Caco-2 (cell line): ENCODE data around the gene FRRS1L. TPM values are rescaled to one million over a fixed set of nuclear protein-coding genes. Genes with fewer than 3 reads are reported as not detected.

Experiments used
- BruUV-seq: library from RNA; stranded (reverse); fragments of 400-500 nt; replicated peaks from 2 replicates; lab custom pipeline; 2021; lab: Mats Ljungman, UMichigan
- CTCF ChIA-PET: fragments of 300-600 bp; sonication (Branson Sonifier 250); formaldehyde crosslinking; loops from one replicate; lab custom pipeline; 2022; ENCODE audit warnings: antibody characterized with exemption; lab: Charles Lee
- POLR2A ChIA-PET: fragments of 300-600 bp; sonication (Branson Sonifier 250); formaldehyde crosslinking; loops from one replicate; lab custom pipeline; 2022; ENCODE audit warnings: antibody characterized with exemption; lab: Charles Lee
- DNase-seq, 2 experiments: peaks; one replicate each; pipeline versions ENCODE4 v3.0.0 to v3.0.0-alpha.2; 2020 to 2022
- H3K27me3 ChIP-seq: replicated peaks from 2 replicates; pipeline ENCODE4 v1.6.0; 2011; ENCODE audit warnings: low read length; ENCODE audit not compliant: control insufficient read depth, insufficient read depth
- H3K36me3 ChIP-seq: 2 replicates; pipeline ENCODE4 v1.5.1; 2011; ENCODE audit warnings: low read length; ENCODE audit not compliant: control insufficient read depth, insufficient read depth
- H3K4me1 ChIP-seq: fragments of 250-450 bp; sonication (Bioruptor Pico); 2 replicates; pipeline ENCODE4 v1.5.1; 2020; ENCODE audit warnings: mild to moderate bottlenecking
- H3K4me3 ChIP-seq: 2 replicates; pipeline ENCODE4 v1.5.1; 2011; ENCODE audit warnings: low read depth, mild to moderate bottlenecking, control low read depth, low read length
- H3K9me3 ChIP-seq: fragments of 250-450 bp; sonication (Bioruptor Pico); 2 replicates; pipeline ENCODE4 v1.5.1; 2020; ENCODE audit warnings: mild to moderate bottlenecking, moderate library complexity
- H3K27ac Mint-ChIP-seq: one replicate; pipeline ENCODE4 v1.8.0; 2022; ENCODE audit warnings: mixed read lengths; ENCODE audit not compliant: unreplicated experiment
- H3K27me3 Mint-ChIP-seq: one replicate; pipeline ENCODE4 v1.8.0; 2022; ENCODE audit warnings: mixed read lengths; ENCODE audit not compliant: insufficient read depth, unreplicated experiment
- H3K36me3 Mint-ChIP-seq: one replicate; pipeline ENCODE4 v1.8.0; 2022; ENCODE audit warnings: mild to moderate bottlenecking, mixed read lengths; ENCODE audit not compliant: insufficient read depth, unreplicated experiment
- H3K4me1 Mint-ChIP-seq: one replicate; pipeline ENCODE4 v1.8.0; 2022; ENCODE audit warnings: low read depth, mixed read lengths; ENCODE audit not compliant: unreplicated experiment
- H3K4me3 Mint-ChIP-seq: one replicate; pipeline ENCODE4 v1.8.0; 2022; ENCODE audit warnings: mild to moderate bottlenecking, moderate library complexity, mixed read lengths; ENCODE audit not compliant: unreplicated experiment
- H3K9me3 Mint-ChIP-seq: one replicate; pipeline ENCODE4 v1.8.0; 2022; ENCODE audit warnings: mixed read lengths; ENCODE audit not compliant: unreplicated experiment
- CTCF ChIP-seq, 2 experiments: fragments of 200-600 bp in 1 of 2; IDR thresholded peaks; 1 replicate in 1 of 2; 2 replicates in 1 of 2; pipeline versions ENCODE4 v1.5.1 to v1.8.0; 2011 to 2022; ENCODE audit warnings: antibody characterized with exemption in 1 of 2, control low read depth in 1 of 2, inconsistent platforms in 1 of 2, low read depth in 1 of 2, low read length in 1 of 2, mild to moderate bottlenecking in 1 of 2, moderate library complexity in 1 of 2; ENCODE audit not compliant: insufficient read depth in 1 of 2, severe bottlenecking in 1 of 2, unreplicated experiment in 1 of 2
- intact Hi-C: fragments of 100-400 bp; cut with micrococcal nuclease; formaldehyde crosslinking; loops from one replicate; pipeline ENCODE4 v1.10.0; 2022; ENCODE audit not compliant: unreplicated experiment
- total RNA-seq: library from RNA; stranded (reverse); gene quantifications from 2 replicates; pipeline ENCODE4 v1.2.3, GENCODE V29; 2022

The FRRS1L gene
- total RNA-seq, 1 experiment from 2014 or later, result not detected

- no peaks in the 10 kb centered on the region for H3K9me3 Mint-ChIP-seq
- intact Hi-C loops, result no loop called here
- no peaks in the 10 kb centered on the region for H3K27me3 ChIP-seq
- ChIA-PET CTCF (no interaction called here), POLR2A (no interaction called here)
- TF ChIP-seq CTCF (IDR thresholded peaks at IDR 0.05; ENCODE audit: insufficient read depth in 1 of 2, low read depth in 1 of 2, low read length in 1 of 2, severe bottlenecking in 1 of 2, unreplicated experiment in 1 of 2), result no peak
- peaks cover 42% of the 10 kb centered on the region for H3K4me1 Mint-ChIP-seq
- no peaks in the 10 kb centered on the region for H3K9me3 ChIP-seq
- no TSS peak for BruUV-seq
- peaks cover 35% of the 10 kb centered on the region for H3K4me1 ChIP-seq
- no peaks in the 10 kb centered on the region; the same call in none of the 2 replicates for H3K36me3 ChIP-seq
- no peak for DNase-seq
- H3K27ac Mint-ChIP-seq, result peak overlapping the region; percentile 43
- no peak overlapping the region for H3K4me3 ChIP-seq
- H3K27me3 Mint-ChIP-seq, result no peaks in the 10 kb centered on the region
- no peak overlapping the region for H3K4me3 Mint-ChIP-seq
- H3K36me3 Mint-ChIP-seq, result peaks cover 76% of the 10 kb centered on the region
Measured at GRCh38 chr9:109092051-109092580, 74.9 kb downstream of the FRRS1L start.

GRCh38 chr9:109088221-109088620 lies 78.8 kb downstream of the FRRS1L start:
- no peaks in the 10 kb centered on the region for H3K9me3 ChIP-seq
- no peak overlapping the region for H3K4me3 ChIP-seq
- ChIA-PET CTCF (interaction anchor here (0.6 kb wide), 1 partner anchor 32 kb away, joined by 5 read pairs; no protein-coding TSS in a partner anchor), POLR2A (no interaction called here)
- no peak overlapping the region for H3K27ac Mint-ChIP-seq
- H3K27me3 ChIP-seq, result no peaks in the 10 kb centered on the region
- BruUV-seq, result no TSS peak
- TF ChIP-seq CTCF (IDR thresholded peaks at IDR 0.05; ENCODE audit: insufficient read depth in 1 of 2, low read depth in 1 of 2, low read length in 1 of 2, severe bottlenecking in 1 of 2, unreplicated experiment in 1 of 2), result no peak
- intact Hi-C loops, result no loop called here
- H3K27me3 Mint-ChIP-seq, result no peaks in the 10 kb centered on the region
- no peak overlapping the region for H3K4me3 Mint-ChIP-seq
- DNase-seq, result no peak
- no peaks in the 10 kb centered on the region; the same call in none of the 2 replicates for H3K36me3 ChIP-seq
- H3K36me3 Mint-ChIP-seq, result peaks cover 80% of the 10 kb centered on the region
- no peaks in the 10 kb centered on the region for H3K9me3 Mint-ChIP-seq
- H3K4me1 ChIP-seq, result peaks cover 51% of the 10 kb centered on the region
- peaks cover 34% of the 10 kb centered on the region for H3K4me1 Mint-ChIP-seq

- H3K36me3 ChIP-seq, result no peaks in the 10 kb centered on the region; the same call in 1 of the 2 replicates
- H3K4me3 ChIP-seq, result no peak overlapping the region
- ChIA-PET POLR2A (no interaction called here), CTCF (no interaction called here)
- H3K27me3 Mint-ChIP-seq, result no peaks in the 10 kb centered on the region
- peaks cover 35% of the 10 kb centered on the region for H3K4me1 Mint-ChIP-seq
- H3K4me1 ChIP-seq, result peaks cover 55% of the 10 kb centered on the region
- H3K27ac Mint-ChIP-seq, result no peak overlapping the region
- H3K9me3 ChIP-seq, result no peaks in the 10 kb centered on the region
- H3K27me3 ChIP-seq, result no peaks in the 10 kb centered on the region
- TF ChIP-seq CTCF (IDR thresholded peaks at IDR 0.05; ENCODE audit: insufficient read depth in 1 of 2, low read depth in 1 of 2, low read length in 1 of 2, severe bottlenecking in 1 of 2, unreplicated experiment in 1 of 2), result no peak
- BruUV-seq, result no TSS peak
- H3K36me3 Mint-ChIP-seq, result peaks cover 80% of the 10 kb centered on the region
- H3K9me3 Mint-ChIP-seq, result no peaks in the 10 kb centered on the region
- no peak for DNase-seq
- H3K4me3 Mint-ChIP-seq, result no peak overlapping the region
- intact Hi-C loops, result no loop called here
Measured at GRCh38 chr9:109087795-109088194, 79.3 kb downstream of the FRRS1L start.
